ENCODE measurements around the gene PRDX5. TPM values are rescaled to one million over a fixed set of nuclear protein-coding genes. Genes with fewer than 3 reads are reported as not detected.

PRDX5 gene
- total RNA-seq, 1 experiment from 2014 or later = 274 TPM

DNA sequence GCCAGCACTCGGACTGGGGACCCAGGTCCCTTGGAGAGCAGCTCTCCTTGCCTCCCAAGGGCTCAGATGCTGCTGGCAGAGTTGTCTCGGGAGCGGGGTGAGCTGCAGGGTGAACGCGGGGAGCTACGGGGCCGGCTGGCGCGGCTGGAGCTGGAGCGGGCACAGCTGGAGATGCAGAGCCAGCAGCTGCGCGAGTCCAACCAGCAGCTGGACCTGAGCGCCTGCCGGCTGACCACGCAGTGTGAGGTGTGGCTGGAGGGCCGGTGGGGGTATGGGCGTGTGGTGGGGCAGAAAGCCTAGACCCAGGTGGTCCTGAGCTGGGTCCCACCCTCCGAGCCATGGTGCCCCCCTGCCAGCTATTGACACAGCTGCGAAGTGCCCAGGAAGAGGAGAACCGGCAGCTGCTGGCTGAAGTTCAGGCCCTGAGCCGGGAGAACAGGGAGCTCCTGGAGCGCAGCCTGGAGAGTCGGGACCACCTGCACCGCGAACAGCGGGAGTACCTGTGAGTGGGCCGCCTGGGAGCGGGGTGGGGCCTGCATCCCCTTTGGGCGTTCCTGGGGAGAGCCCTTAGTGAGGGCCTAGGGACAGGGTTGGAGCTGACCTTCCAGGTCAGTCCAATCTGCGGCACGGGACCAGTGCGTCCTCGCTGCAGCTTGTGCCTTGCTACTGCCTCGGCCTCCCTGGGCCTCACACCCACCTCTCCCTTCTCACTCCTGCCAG is 35.2 kb downstream of the PRDX5 start:
- H3K27me3 Mint-ChIP-seq (ENCODE audit: insufficient read depth, unreplicated experiment) = no peaks in the 10 kb centered on the region

DNA sequence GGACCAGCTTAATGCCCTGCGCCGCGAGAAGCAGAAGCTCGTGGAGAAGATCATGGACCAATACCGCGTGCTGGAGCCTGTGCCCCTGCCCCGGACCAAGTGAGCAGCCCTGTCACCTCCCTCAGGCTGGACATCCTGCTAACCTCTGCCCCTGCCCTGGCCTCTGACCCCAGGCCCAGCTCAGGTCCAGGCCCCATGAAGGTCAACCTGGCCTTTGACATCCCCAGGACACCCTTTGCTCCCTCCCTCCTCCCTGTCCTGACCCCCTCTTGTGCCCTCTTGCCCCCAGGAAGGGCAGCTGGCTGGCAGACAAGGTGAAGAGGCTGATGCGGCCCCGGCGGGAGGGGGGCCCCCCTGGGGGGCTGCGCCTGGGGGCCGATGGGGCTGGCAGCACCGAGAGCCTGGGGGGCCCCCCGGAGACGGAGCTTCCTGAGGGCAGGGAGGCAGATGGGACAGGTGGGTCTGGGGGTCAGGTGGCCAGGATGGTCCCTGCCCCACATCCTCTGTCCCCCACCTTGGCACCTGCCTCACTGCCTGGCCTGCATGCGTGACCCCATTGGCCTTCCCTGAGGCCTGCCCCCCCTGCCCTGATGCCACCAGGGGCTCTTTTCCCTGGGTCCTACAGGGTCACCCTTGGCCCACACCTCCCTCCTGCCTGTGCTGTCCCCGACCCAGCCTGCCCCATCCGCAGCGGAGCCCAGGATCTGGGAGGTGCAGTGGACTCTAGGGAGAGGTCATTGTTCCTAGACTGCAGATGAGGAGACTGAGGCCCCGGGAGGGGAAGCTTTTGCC is 36.0 kb downstream of the PRDX5 start:
- POLR2A ChIA-PET = interaction anchor here (0.5 to 3.1 kb wide), 6 partner anchors 10 to 84 kb away, joined by 3 to 65 read pairs (median 14); partner anchors contain the start of genes PRDX5 and TRMT112
- BruUV-seq (replicated peaks) = no TSS peak

More for the DNA sequence above, 35.2 kb downstream of the PRDX5 start:
- Mint-ChIP-seq H3K4me3 (ENCODE audit: unreplicated experiment) (no peak overlapping the region), H3K27ac (ENCODE audit: low read depth, unreplicated experiment) (no peak overlapping the region), H3K4me1 (ENCODE audit: insufficient read depth, unreplicated experiment) (peaks cover 22% of the 10 kb centered on the region), H3K36me3 (ENCODE audit: insufficient read depth, unreplicated experiment) (no peaks in the 10 kb centered on the region), H3K9me3 (ENCODE audit: unreplicated experiment) (no peaks in the 10 kb centered on the region)
- TF ChIP-seq, protein P1, sequence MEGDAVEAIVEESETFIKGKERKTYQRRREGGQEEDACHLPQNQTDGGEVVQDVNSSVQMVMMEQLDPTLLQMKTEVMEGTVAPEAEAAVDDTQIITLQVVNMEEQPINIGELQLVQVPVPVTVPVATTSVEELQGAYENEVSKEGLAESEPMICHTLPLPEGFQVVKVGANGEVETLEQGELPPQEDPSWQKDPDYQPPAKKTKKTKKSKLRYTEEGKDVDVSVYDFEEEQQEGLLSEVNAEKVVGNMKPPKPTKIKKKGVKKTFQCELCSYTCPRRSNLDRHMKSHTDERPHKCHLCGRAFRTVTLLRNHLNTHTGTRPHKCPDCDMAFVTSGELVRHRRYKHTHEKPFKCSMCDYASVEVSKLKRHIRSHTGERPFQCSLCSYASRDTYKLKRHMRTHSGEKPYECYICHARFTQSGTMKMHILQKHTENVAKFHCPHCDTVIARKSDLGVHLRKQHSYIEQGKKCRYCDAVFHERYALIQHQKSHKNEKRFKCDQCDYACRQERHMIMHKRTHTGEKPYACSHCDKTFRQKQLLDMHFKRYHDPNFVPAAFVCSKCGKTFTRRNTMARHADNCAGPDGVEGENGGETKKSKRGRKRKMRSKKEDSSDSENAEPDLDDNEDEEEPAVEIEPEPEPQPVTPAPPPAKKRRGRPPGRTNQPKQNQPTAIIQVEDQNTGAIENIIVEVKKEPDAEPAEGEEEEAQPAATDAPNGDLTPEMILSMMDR (IDR thresholded peaks at IDR 0.05; ENCODE audit: unreplicated experiment) = no peak
- intact Hi-C loops (cut with micrococcal nuclease) = no loop called here
- ChIA-PET CTCF (interaction anchor here (0.5 to 8.8 kb wide), 11 partner anchors 9 to 303 kb away, joined by 3 to 148 read pairs (median 5); partner anchors contain the start of genes CCDC88B, PRDX5 and TRMT112), POLR2A (interaction anchor here (0.5 to 2.5 kb wide), 6 partner anchors 9 to 83 kb away, joined by 3 to 21 read pairs (median 3); partner anchors contain the start of genes PRDX5 and TRMT112)
- DNase-seq (ENCODE audit: unreplicated experiment) = no peak
- BruUV-seq (replicated peaks) = no TSS peak

DNA sequence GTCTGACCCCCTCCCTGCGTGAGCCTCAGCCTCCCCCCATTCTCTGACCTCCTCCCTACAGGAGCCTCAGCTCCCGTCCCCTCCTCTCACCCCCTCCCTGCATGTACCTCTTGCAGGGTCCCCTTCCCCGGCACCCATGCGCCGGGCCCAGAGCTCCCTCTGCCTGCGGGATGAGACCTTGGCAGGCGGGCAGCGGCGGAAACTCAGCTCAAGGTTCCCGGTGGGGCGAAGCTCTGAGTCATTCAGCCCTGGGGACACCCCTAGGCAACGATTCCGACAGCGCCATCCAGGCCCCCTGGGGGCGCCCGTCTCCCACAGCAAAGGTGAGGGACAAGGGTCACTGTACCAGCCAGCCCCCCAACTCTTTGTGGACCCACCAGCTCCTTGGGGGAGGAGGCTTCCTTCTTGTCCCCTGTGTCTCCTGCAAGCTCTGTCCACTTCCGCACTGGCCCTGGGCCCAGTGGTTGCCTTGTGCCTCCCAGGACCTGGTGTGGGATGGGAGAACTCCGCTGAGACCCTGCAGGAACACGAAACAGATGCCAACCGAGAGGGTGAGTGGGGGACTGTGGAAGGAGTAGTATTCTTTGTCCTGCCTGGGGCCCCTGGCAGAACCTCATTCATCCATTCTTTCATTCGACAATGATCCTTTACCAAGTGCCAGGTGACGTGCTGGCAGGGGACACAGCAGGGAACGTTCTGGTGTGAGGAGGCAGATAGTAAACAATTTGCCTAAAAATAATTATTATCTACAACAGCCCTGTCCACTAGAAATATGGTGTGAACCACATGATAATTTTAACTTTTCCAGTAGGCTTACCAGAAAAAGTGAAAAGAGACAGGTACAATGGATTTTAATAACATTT is 37.4 kb downstream of the PRDX5 start:
- peak overlapping the region; percentile 81 for H3K27ac Mint-ChIP-seq (ENCODE audit: low read depth, unreplicated experiment)
- intact Hi-C loops (cut with micrococcal nuclease) = loop anchor here (1.0 to 5.0 kb wide), 4 partner anchors 38 to 297 kb away; partner anchors contain the start of genes ESRRA, PLCB3 and TRMT112
- no peaks in the 10 kb centered on the region for H3K9me3 Mint-ChIP-seq (ENCODE audit: unreplicated experiment)
- H3K4me1 Mint-ChIP-seq (ENCODE audit: insufficient read depth, unreplicated experiment) = peaks cover 34% of the 10 kb centered on the region
- H3K4me3 Mint-ChIP-seq (ENCODE audit: unreplicated experiment) = peak overlapping the region; percentile 58
- DNase-seq (ENCODE audit: unreplicated experiment) = peak; percentile 81
- TF ChIP-seq, protein P1 (IDR thresholded peaks at IDR 0.05; ENCODE audit: unreplicated experiment) = peak; percentile 74
- peaks cover 4% of the 10 kb centered on the region for H3K36me3 Mint-ChIP-seq (ENCODE audit: insufficient read depth, unreplicated experiment)
- H3K27me3 Mint-ChIP-seq (ENCODE audit: insufficient read depth, unreplicated experiment) = no peaks in the 10 kb centered on the region
- ChIA-PET CTCF (interaction anchor here (0.5 to 8.8 kb wide), 37 partner anchors 9 to 1754 kb away, joined by 3 to 148 read pairs (median 4); partner anchors contain the start of genes BAD, CCDC88B, MTA2 and PLCB3), POLR2A (interaction anchor here (0.6 to 3.1 kb wide), 18 partner anchors 9 to 188 kb away, joined by 3 to 65 read pairs (median 6); partner anchors contain the start of genes PRDX5 and TRMT112)
- no TSS peak for BruUV-seq (replicated peaks)

More for the DNA sequence above, 36.0 kb downstream of the PRDX5 start:
- Mint-ChIP-seq H3K36me3 (ENCODE audit: insufficient read depth, unreplicated experiment) (no peaks in the 10 kb centered on the region), H3K27ac (ENCODE audit: low read depth, unreplicated experiment) (no peak overlapping the region), H3K4me1 (ENCODE audit: insufficient read depth, unreplicated experiment) (peaks cover 24% of the 10 kb centered on the region), H3K9me3 (ENCODE audit: unreplicated experiment) (no peaks in the 10 kb centered on the region), H3K27me3 (ENCODE audit: insufficient read depth, unreplicated experiment) (no peaks in the 10 kb centered on the region), H3K4me3 (ENCODE audit: unreplicated experiment) (no peak overlapping the region)
- DNase-seq (ENCODE audit: unreplicated experiment) = no peak
- TF ChIP-seq, protein P1 (IDR thresholded peaks at IDR 0.05; ENCODE audit: unreplicated experiment) = no peak
- CTCF ChIA-PET = interaction anchor here (0.5 to 8.8 kb wide), 25 partner anchors 8 to 302 kb away, joined by 3 to 148 read pairs (median 5); partner anchors contain the start of genes BAD, CCDC88B, PLCB3 and PRDX5
- intact Hi-C loops (cut with micrococcal nuclease) = loop anchor here (2.0 kb wide), 1 partner anchor 49 kb away; the partner anchor contains the start of gene ESRRA

All from MCF 10A (cell line).